ENCODE data around the gene FLRT2.

The FLRT2 gene

GRCh38 chr14:85675957-85676356, 146.0 kb downstream of the FLRT2 start:
- no peak for DNase-seq

GRCh38 chr14:85686908-85687307, 157.0 kb downstream of the FLRT2 start:
- no peak for DNase-seq

- DNase-seq = no peak
These were observed 157.5 kb downstream of the FLRT2 start for GRCh38 chr14:85687456-85687855.

GRCh38 chr14:85688006-85688405, 158.1 kb downstream of the FLRT2 start:
- peak; percentile 35 for DNase-seq

- DNase-seq = no peak
These were observed 165.4 kb downstream of the FLRT2 start for GRCh38 chr14:85695300-85695699.

GRCh38 chr14:85701116-85701515, 171.2 kb downstream of the FLRT2 start:
- DNase-seq = no peak

- no peak for DNase-seq
These were observed 171.8 kb downstream of the FLRT2 start for GRCh38 chr14:85701763-85702162.

- no peak for DNase-seq
These were observed 172.2 kb downstream of the FLRT2 start for GRCh38 chr14:85702191-85702590.

- DNase-seq = no peak
These were observed 173.1 kb downstream of the FLRT2 start for GRCh38 chr14:85702997-85703396.
